HCT116 (cell line): ENCODE data around the gene KREMEN2. TPM values are rescaled to one million over a fixed set of nuclear protein-coding genes. Genes with fewer than 3 reads are reported as not detected.

Experiments used
- ATAC-seq: fragments of 200-7000 bp; cut with Tn5 transposase; 2 replicates; pipeline ENCODE4 v1.9.1; 2020; ENCODE audit warnings: mild to moderate bottlenecking, moderate library complexity
- BruUV-seq: library from RNA; stranded (reverse); fragments of 400-500 nt; replicated peaks from 2 replicates; lab custom pipeline; 2021; lab: Mats Ljungman, UMichigan
- CTCF ChIA-PET: fragments of 300-600 bp; sonication (Branson Sonifier 250); formaldehyde crosslinking; loops from one replicate; lab custom pipeline; 2021; ENCODE audit warnings: antibody characterized with exemption; lab: Charles Lee
- POLR2A ChIA-PET: fragments of 300-600, 350-600 bp; sonication (Branson Sonifier 250); formaldehyde crosslinking; loops from one replicate; lab custom pipeline; 2021; ENCODE audit warnings: antibody characterized with exemption; lab: Charles Lee
- RAD21 ChIA-PET, 2 experiments: fragments of 300-600 bp; sonication (Branson Sonifier 250); formaldehyde crosslinking; loops; one replicate each; lab custom pipeline; 2023; ENCODE audit warnings: low total read pairs in 2 of 2; ENCODE audit not compliant: uncharacterized antibody in 2 of 2, unreplicated experiment in 2 of 2, low non-redundant PET in 1 of 2; lab: Charles Lee
- DNase-seq: peaks from one replicate; pipeline ENCODE4 v3.0.0-alpha.2; 2010; ENCODE audit warnings: low read depth, low spot score
- H2AFZ ChIP-seq: fragments of 200-600 bp; shearing (Covaris generic), sonication (generic); 2 replicates; pipeline ENCODE4 v1.6.1; 2017; ENCODE audit warnings: low read depth, mixed run types, mixed read lengths, antibody characterized with exemption, low read length; ENCODE audit not compliant: poor library complexity, severe bottlenecking
- H3K27ac ChIP-seq: 2 replicates; pipeline ENCODE4 v1.5.1; 2012; ENCODE audit warnings: low read depth, low read length
- H3K27me3 ChIP-seq: fragments of 200-600 bp; sonication (generic); 2 replicates; pipeline ENCODE4 v1.6.1; 2016; ENCODE audit warnings: mixed run types, low read length, mixed read lengths; ENCODE audit not compliant: insufficient read depth
- H3K36me3 ChIP-seq, 2 experiments: fragments of 200-500 bp in 1 of 2; fragments of 200-600 bp in 1 of 2; sonication (Bioruptor generic) in 1 of 2; sonication (generic) in 1 of 2; 2 replicates each; pipeline versions ENCODE4 v1.5.1 to v1.6.1; 2014 to 2016; ENCODE audit warnings: low read length in 2 of 2, inconsistent platforms in 1 of 2, mixed read lengths in 1 of 2, mixed run types in 1 of 2; ENCODE audit not compliant: insufficient read depth in 2 of 2, control insufficient read depth in 1 of 2
- H3K4me1 ChIP-seq, 2 experiments: fragments of 200-600 bp in 1 of 2; sonication (generic) in 1 of 2; 2 replicates each; pipeline versions ENCODE4 v1.5.1 to v1.6.1; 2012 to 2017; ENCODE audit warnings: low read length in 2 of 2, inconsistent platforms in 1 of 2, mild to moderate bottlenecking in 1 of 2, mixed read lengths in 1 of 2, mixed run types in 1 of 2, moderate library complexity in 1 of 2; ENCODE audit not compliant: insufficient read depth in 2 of 2, control insufficient read depth in 1 of 2
- H3K4me2 ChIP-seq: fragments of 200-600 bp; sonication (generic); 2 replicates; pipeline ENCODE4 v1.6.1; 2017; ENCODE audit warnings: mixed run types, low read length, mixed read lengths
- H3K4me3 ChIP-seq, 2 experiments: fragments of 200-600 bp in 1 of 2; sonication (generic) in 1 of 2; replicated peaks in 1 of 2; 2 replicates each; pipeline ENCODE4 v1.5.1; 2011 to 2016; ENCODE audit warnings: low read length in 2 of 2, control low read depth in 1 of 2, low read depth in 1 of 2, mild to moderate bottlenecking in 1 of 2, mixed read lengths in 1 of 2, mixed run types in 1 of 2
- H3K79me2 ChIP-seq: fragments of 200-600 bp; sonication (generic); 2 replicates; pipeline ENCODE4 v1.6.1; 2017; ENCODE audit warnings: mild to moderate bottlenecking, mixed run types, low read length, moderate library complexity, mixed read lengths; ENCODE audit not compliant: insufficient read depth
- H3K9ac ChIP-seq: fragments of 200-600 bp; sonication (generic); 2 replicates; pipeline ENCODE4 v1.6.1; 2016; ENCODE audit warnings: low read length, mixed read lengths
- H3K9me2 ChIP-seq: fragments of 200-600 bp; sonication (generic), shearing (Covaris generic); 2 replicates; pipeline ENCODE4 v1.6.1; 2017; ENCODE audit warnings: mixed run types, mild to moderate bottlenecking, moderate library complexity; ENCODE audit not compliant: insufficient read depth
- H3K9me3 ChIP-seq, 2 experiments: fragments of 200-500 bp in 1 of 2; fragments of 200-600 bp in 1 of 2; sonication (Bioruptor generic) in 1 of 2; sonication (generic) in 1 of 2; 2 replicates each; pipeline ENCODE4 v1.6.1; 2014 to 2017; ENCODE audit warnings: low read length in 2 of 2, mixed read lengths in 2 of 2, inconsistent platforms in 1 of 2, low read depth in 1 of 2, mild to moderate bottlenecking in 1 of 2, mixed run types in 1 of 2, moderate library complexity in 1 of 2; ENCODE audit not compliant: control insufficient read depth in 1 of 2, insufficient read depth in 1 of 2
- H4K20me1 ChIP-seq: fragments of 200-600 bp; sonication (generic), shearing (Covaris generic); 2 replicates; pipeline ENCODE4 v1.6.1; 2017; ENCODE audit warnings: mixed run types, mild to moderate bottlenecking, moderate library complexity; ENCODE audit not compliant: insufficient read depth
- ATF3 ChIP-seq: IDR thresholded peaks from 2 replicates; pipeline ENCODE4 v1.6.1; 2012
- CTCF ChIP-seq, 3 experiments: fragments of 200-600 bp in 1 of 3; sonication (generic) in 1 of 3; IDR thresholded peaks in 2 of 3; conservative IDR thresholded peaks in 1 of 3; 2 replicates each; pipeline ENCODE4 v1.5.1; 2012 to 2017; ENCODE audit warnings: low read depth in 2 of 3, low read length in 2 of 3, antibody characterized with exemption in 1 of 3, borderline replicate concordance in 1 of 3, control low read depth in 1 of 3, mild to moderate bottlenecking in 1 of 3, mixed read lengths in 1 of 3, mixed run types in 1 of 3, moderate library complexity in 1 of 3; ENCODE audit not compliant: insufficient read depth in 1 of 3
- EGR1 ChIP-seq: IDR thresholded peaks from 2 replicates; pipeline ENCODE4 v1.6.1; 2012; ENCODE audit warnings: low read depth
- POLR2AphosphoS5 ChIP-seq: IDR thresholded peaks from 2 replicates; pipeline ENCODE4 v1.6.1; 2011; ENCODE audit warnings: mild to moderate bottlenecking, low read depth, low read length, moderate library complexity
- RAD21 ChIP-seq: IDR thresholded peaks from 2 replicates; pipeline ENCODE4 v1.6.1; 2012; ENCODE audit warnings: low read depth, mild to moderate bottlenecking
- SP1 ChIP-seq: IDR thresholded peaks from 2 replicates; pipeline ENCODE4 v1.6.1; 2012; ENCODE audit warnings: low read depth
- SRF ChIP-seq: IDR thresholded peaks from 2 replicates; pipeline ENCODE4 v1.6.1; 2012; ENCODE audit warnings: low read depth
- YY1 ChIP-seq: IDR thresholded peaks from 2 replicates; pipeline ENCODE4 v1.6.1; 2011; ENCODE audit warnings: low read length, low read depth, moderate library complexity, mild to moderate bottlenecking; ENCODE audit not compliant: insufficient replicate concordance; ENCODE audit errors: extremely low read depth
- ZFX ChIP-seq: fragments of 450-650 bp; IDR thresholded peaks from 2 replicates; pipeline ENCODE4 v1.6.1; 2017
- intact Hi-C: fragments of 100-400 bp; cut with micrococcal nuclease; formaldehyde crosslinking; loops from 2 replicates; pipeline ENCODE4 v1.10.0; 2022
- total RNA-seq: library from RNA; stranded (reverse); gene quantifications from one replicate; pipeline ENCODE4 v1.2.1, GENCODE V29; 2021; ENCODE audit not compliant: unreplicated experiment

The KREMEN2 gene
- total RNA-seq, 1 experiment from 2014 or later, result 14.1 TPM

- intact Hi-C loops, result no loop called here
- no peak overlapping the region for H2AFZ ChIP-seq
- no peaks in the 10 kb centered on the region for H3K9me3 ChIP-seq
- peak overlapping the region; percentile 70 for H3K4me2 ChIP-seq
- ChIA-PET CTCF (interaction anchor here (1.0 to 3.3 kb wide), 5 partner anchors 8 to 76 kb away, joined by 3 to 16 read pairs (median 6); no protein-coding TSS in a partner anchor), POLR2A (interaction anchor here (1.0 to 3.5 kb wide), 3 partner anchors 8 to 47 kb away, joined by 4 to 39 read pairs (median 5); no protein-coding TSS in a partner anchor), RAD21 (no interaction called here)
- peaks cover 35 to 67% of the 10 kb centered on the region in 2 experiments for H3K4me1 ChIP-seq
- H3K4me3 ChIP-seq, result peak overlapping the region in 1 of 2 experiments; percentile 16; a peak in 2 of 4 replicates
- no peak for ATAC-seq
- H3K27me3 ChIP-seq, result no peaks in the 10 kb centered on the region
- no peak for DNase-seq
- peak overlapping the region; percentile 80 for H3K27ac ChIP-seq
- H3K36me3 ChIP-seq, result no peaks in the 10 kb centered on the region; a peak in 1 of 4 replicates
- no peaks in the 10 kb centered on the region for H4K20me1 ChIP-seq
- peaks cover 12% of the 10 kb centered on the region for H3K79me2 ChIP-seq
- TF ChIP-seq SRF, result no peak
- peak; percentile 37; the same call in 1 of the 2 replicates for TF ChIP-seq EGR1
- TF ChIP-seq POLR2AphosphoS5, result no peak
- peak overlapping the region; percentile 60 for H3K9ac ChIP-seq
- H3K9me2 ChIP-seq, result no peaks in the 10 kb centered on the region
- TSS peak; percentile 98 for BruUV-seq
These were observed 48.7 kb upstream of the KREMEN2 start for GRCh38 chr16:2915196-2915929.

GRCh38 chr16:2919511-2920255 is 44.4 kb upstream of the KREMEN2 start:
- ATAC-seq (peak; percentile 54), DNase-seq (peak; percentile 57)
- Histone ChIP-seq H3K79me2 (peaks cover 17% of the 10 kb centered on the region), H3K36me3 (peaks cover 2 to 4% of the 10 kb centered on the region in 2 experiments; a peak in 2 of 4 replicates), H3K9ac (no peak overlapping the region), H3K27me3 (no peaks in the 10 kb centered on the region), H3K4me3 (no peak overlapping the region), H3K4me1 (peaks cover 28 to 38% of the 10 kb centered on the region in 2 experiments), H3K27ac (no peak overlapping the region), H3K9me2 (no peaks in the 10 kb centered on the region), H3K9me3 (no peaks in the 10 kb centered on the region), H3K4me2 (peak overlapping the region; percentile 12; the same call in 1 of the 2 replicates), H2AFZ (no peak overlapping the region), H4K20me1 (no peaks in the 10 kb centered on the region)
- ChIA-PET CTCF (interaction anchor here (0.7 to 1.7 kb wide), 5 partner anchors 16 to 139 kb away, joined by 3 to 5 read pairs (median 4); partner anchors contain the start of gene FLYWCH2), RAD21 (interaction anchor here in 1 of 2 experiments (0.8 kb wide), 1 partner anchor 81 kb away, joined by 3 read pairs; no protein-coding TSS in a partner anchor), POLR2A (interaction anchor here (1.1 kb wide), 1 partner anchor 52 kb away, joined by 3 read pairs; no protein-coding TSS in a partner anchor)
- intact Hi-C loops, result loop anchor here (1.0 kb wide), 1 partner anchor 45 kb away; no protein-coding TSS in a partner anchor
- TF ChIP-seq ATF3, result no peak
- TF ChIP-seq CTCF (IDR thresholded peaks at IDR 0.05 in 2 of 3, conservative IDR thresholded peaks at IDR 0.05 in 1 of 3; ENCODE audit: borderline replicate concordance in 1 of 3, insufficient read depth in 1 of 3, low read depth in 2 of 3, low read length in 2 of 3), result peak; percentile 75 to 94 (median 79)
- no peak for TF ChIP-seq ZFX
- no peak for TF ChIP-seq YY1
- peak; percentile 87 for TF ChIP-seq RAD21
- TF ChIP-seq SP1, result no peak
- BruUV-seq, result no TSS peak
